Measurements from ENCODE around the gene GSDMA.

- TF ChIP-seq CTCF (IDR thresholded peaks at IDR 0.05) (no peak), POLR2A (IDR thresholded peaks at IDR 0.05) (no peak), EP300 (IDR thresholded peaks at IDR 0.05) (no peak)
These were observed 52.5 kb downstream of the GSDMA start, which contains the start of gene CSF3 for GRCh38 chr17:40015005-40015997.

Data from ovary (tissue), 3 donors.